SK-N-SH (cell line): Measurements from ENCODE around the gene BTN3A1. TPM values are rescaled to one million over a fixed set of nuclear protein-coding genes. Genes with fewer than 3 reads are reported as not detected.

Source experiments
- CTCF ChIA-PET: fragments of 300-600, 350-600 bp; formaldehyde crosslinking; extraction: SDS; loops from one replicate; lab custom pipeline; 2021; lab: Yijun Ruan, JAX
- POLR2A ChIA-PET: fragments of 350-600 bp; sonication (Branson Sonifier 250); formaldehyde crosslinking; extraction: SDS; loops from one replicate; lab custom pipeline; 2020; ENCODE audit warnings: antibody characterized with exemption, inconsistent platforms; lab: Yijun Ruan, JAX
- DNase-seq: peaks from one replicate; pipeline ENCODE4 v3.0.0; 2012
- H2AFZ ChIP-seq: fragments of 200-600 bp; sonication (generic); 2 replicates; pipeline ENCODE4 v1.8.1; 2016; ENCODE audit warnings: antibody characterized with exemption, mild to moderate bottlenecking, low read depth
- H3F3A ChIP-seq: fragments of 200-600 bp; sonication (generic); replicated peaks from 2 replicates; pipeline ENCODE3; 2016; ENCODE audit warnings: antibody characterized with exemption, mild to moderate bottlenecking; ENCODE audit not compliant: insufficient read depth
- H3K27ac ChIP-seq, 2 experiments: fragments of 200-500 bp in 1 of 2; fragments of 200-600 bp in 1 of 2; sonication (Bioruptor generic) in 1 of 2; sonication (generic), shearing (Covaris generic) in 1 of 2; 2 replicates each; pipeline versions ENCODE4 v1.5.1 to v1.6.1; 2014 to 2016; ENCODE audit warnings: low read depth in 2 of 2, inconsistent platforms in 1 of 2, low read length in 1 of 2, mild to moderate bottlenecking in 1 of 2, mixed read lengths in 1 of 2
- H3K27me3 ChIP-seq: fragments of 200-600 bp; sonication (generic), shearing (Covaris generic); 2 replicates; pipeline ENCODE4 v1.6.1; 2016; ENCODE audit warnings: mixed run types; ENCODE audit not compliant: insufficient read depth
- H3K36me3 ChIP-seq, 2 experiments: fragments of 200-500 bp in 1 of 2; fragments of 200-600 bp in 1 of 2; sonication (Bioruptor generic) in 1 of 2; sonication (generic) in 1 of 2; replicated peaks in 1 of 2; 2 replicates each; pipeline versions ENCODE3 to v1.5.1; 2014 to 2016; ENCODE audit warnings: low read length in 1 of 2, mild to moderate bottlenecking in 1 of 2; ENCODE audit not compliant: insufficient read depth in 2 of 2, control insufficient read depth in 1 of 2
- H3K4me1 ChIP-seq, 2 experiments: fragments of 200-500 bp in 1 of 2; fragments of 200-600 bp in 1 of 2; sonication (Bioruptor generic) in 1 of 2; sonication (generic), shearing (Covaris generic) in 1 of 2; 2 replicates each; pipeline versions ENCODE4 v1.5.1 to v1.6.1; 2014 to 2016; ENCODE audit warnings: low read depth in 1 of 2, low read length in 1 of 2, mixed run types in 1 of 2; ENCODE audit not compliant: insufficient read depth in 2 of 2, control insufficient read depth in 1 of 2
- H3K4me2 ChIP-seq: fragments of 200-600 bp; sonication (generic), shearing (Covaris generic); 2 replicates; pipeline ENCODE4 v1.6.1; 2017; ENCODE audit warnings: mixed run types
- H3K4me3 ChIP-seq, 2 experiments: fragments of 200-500 bp in 1 of 2; fragments of 200-600 bp in 1 of 2; sonication (Bioruptor generic) in 1 of 2; sonication (generic), shearing (Covaris generic) in 1 of 2; 2 replicates each; pipeline versions ENCODE4 v1.5.1 to v1.8.1; 2014 to 2016; ENCODE audit warnings: low read depth in 2 of 2, inconsistent platforms in 1 of 2, low read length in 1 of 2, mild to moderate bottlenecking in 1 of 2, mixed read lengths in 1 of 2, moderate library complexity in 1 of 2
- H3K79me2 ChIP-seq: fragments of 200-600 bp; sonication (generic); 2 replicates; pipeline ENCODE4 v1.8.1; 2017; ENCODE audit warnings: mild to moderate bottlenecking; ENCODE audit not compliant: insufficient read depth
- H3K9ac ChIP-seq: fragments of 200-600 bp; sonication (generic); 2 replicates; pipeline ENCODE4 v1.6.1; 2017; ENCODE audit warnings: mixed run types
- H3K9me2 ChIP-seq: fragments of 200-600 bp; sonication (generic); 2 replicates; pipeline ENCODE4 v1.6.1; 2017; ENCODE audit warnings: mixed run types
- H3K9me3 ChIP-seq: fragments of 200-600 bp; sonication (generic); 2 replicates; pipeline ENCODE4 v1.6.1; 2017; ENCODE audit warnings: mixed run types, mild to moderate bottlenecking, moderate library complexity
- H4K20me1 ChIP-seq: fragments of 200-600 bp; sonication (generic); 2 replicates; pipeline ENCODE4 v1.6.1; 2017; ENCODE audit warnings: mild to moderate bottlenecking, mixed run types; ENCODE audit not compliant: insufficient read depth
- CTCF ChIP-seq: fragments of 200-600 bp; sonication (generic); IDR thresholded peaks from 2 replicates; pipeline ENCODE4 v1.6.1; 2017; ENCODE audit warnings: antibody characterized with exemption, mild to moderate bottlenecking, moderate library complexity
- EZH2phosphoT487 ChIP-seq: fragments of 200-600 bp; sonication (generic); IDR thresholded peaks from 2 replicates; pipeline ENCODE4 v1.6.1; 2017; ENCODE audit warnings: low read depth, mixed run types, mild to moderate bottlenecking, antibody characterized with exemption, moderate library complexity, borderline replicate concordance
- FOSL2 ChIP-seq: IDR thresholded peaks from 2 replicates; pipeline ENCODE4 v1.4.0; 2012; ENCODE audit warnings: low read depth, mild to moderate bottlenecking, moderate library complexity, borderline replicate concordance
- JUND ChIP-seq: IDR thresholded peaks from 2 replicates; pipeline ENCODE4 v1.4.0; 2012
- NFIC ChIP-seq: IDR thresholded peaks from 2 replicates; pipeline ENCODE4 v1.4.0; 2012; ENCODE audit warnings: borderline replicate concordance
- PBX3 ChIP-seq: IDR thresholded peaks from 2 replicates; pipeline ENCODE4; 2012
- RXRA ChIP-seq: IDR thresholded peaks from 2 replicates; pipeline ENCODE4 v1.4.0; 2012; ENCODE audit warnings: low read depth, mild to moderate bottlenecking, borderline replicate concordance
- SMC3 ChIP-seq: IDR thresholded peaks from 2 replicates; pipeline ENCODE4 v1.6.1; 2012; ENCODE audit warnings: low read depth, low read length, improper control_type of control experiment
- TAF1 ChIP-seq: IDR thresholded peaks from 2 replicates; pipeline ENCODE4 v1.6.1; 2012; ENCODE audit warnings: low read depth, mild to moderate bottlenecking, low read length, moderate library complexity, borderline replicate concordance
- WGBS: methylation state at CpG from one replicate; pipeline ENCODE4 v1.1.6; 2017; ENCODE audit warnings: low lambda C conversion rate; 5-methylcytosine and 5-hydroxymethylcytosine counted together
- polyA plus RNA-seq, 3 experiments: library from polyadenylated mRNA; depleted of rRNA; stranded (reverse); fragments of >200 nt; gene quantifications; 2 replicates each; pipeline ENCODE4 v1.2.3, GENCODE V29; 2012
- TF ChIP-seq, protein P1 (sequence below): fragments of 150-350 bp; IDR thresholded peaks from 2 replicates; pipeline ENCODE4 v1.6.1; 2016; ENCODE audit warnings: mild to moderate bottlenecking, low read depth, low read length

Gene BTN3A1
- polyA plus RNA-seq, 1 of the 3 experiments (the other 2 are of a cell fraction), result 14.2 TPM

DNA sequence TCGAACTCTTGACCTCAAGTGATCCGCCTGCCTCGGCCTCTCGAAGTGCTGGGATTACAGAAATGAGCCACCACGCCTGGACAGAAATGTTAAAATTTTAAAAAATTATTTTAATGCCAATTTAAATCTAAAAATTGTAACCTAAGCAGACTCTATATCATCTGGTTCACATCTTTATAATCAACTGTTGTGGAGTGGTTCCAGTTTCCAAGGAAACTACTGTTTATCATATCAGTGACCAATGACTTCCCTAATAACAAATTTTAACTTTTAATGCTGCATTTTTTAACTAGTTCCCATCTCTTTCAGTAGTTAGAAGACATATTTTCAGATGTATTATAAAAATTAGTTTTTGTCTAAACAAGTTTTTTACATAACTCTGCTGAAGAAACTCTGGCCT lies 42.3 kb upstream of the BTN3A1 start:
- WGBS, result 91% methylated on average over 5 of the region's 5 CpGs
- H3K27me3 ChIP-seq, result no peaks in the 10 kb centered on the region
- ChIA-PET POLR2A (no interaction called here), CTCF (interaction anchor here (0.7 to 1.3 kb wide), 2 partner anchors 18 to 180 kb away, joined by 3 to 4 read pairs; no protein-coding TSS in a partner anchor)
- no peak overlapping the region for H3K4me3 ChIP-seq
- no peaks in the 10 kb centered on the region for H4K20me1 ChIP-seq
- H3K9me3 ChIP-seq, result no peaks in the 10 kb centered on the region
- peaks cover 6 to 8% of the 10 kb centered on the region in 2 experiments; a peak in 3 of 4 replicates for H3K4me1 ChIP-seq
- no peak overlapping the region for H3K27ac ChIP-seq
- no peaks in the 10 kb centered on the region for H3K36me3 ChIP-seq
- H3F3A ChIP-seq, result no peaks in the 10 kb centered on the region
- no peak overlapping the region for H3K9ac ChIP-seq
- TF ChIP-seq RXRA (no peak), FOSL2 (no peak), JUND (no peak)
- no peak overlapping the region for H3K4me2 ChIP-seq
- H3K79me2 ChIP-seq, result no peaks in the 10 kb centered on the region
- H3K9me2 ChIP-seq, result no peaks in the 10 kb centered on the region
- H2AFZ ChIP-seq, result no peak overlapping the region
- DNase-seq, result no peak

- H3F3A ChIP-seq, result no peaks in the 10 kb centered on the region
- no peaks in the 10 kb centered on the region for H3K36me3 ChIP-seq
- no peaks in the 10 kb centered on the region for H4K20me1 ChIP-seq
- no peaks in the 10 kb centered on the region for H3K27me3 ChIP-seq
- H3K9ac ChIP-seq, result no peak overlapping the region
- POLR2A ChIA-PET, result no interaction called here
- no peaks in the 10 kb centered on the region for H3K9me3 ChIP-seq
- H3K4me3 ChIP-seq, result no peak overlapping the region
- DNase-seq, result no peak
- H3K4me2 ChIP-seq, result no peak overlapping the region
- no peak overlapping the region for H2AFZ ChIP-seq
- H3K79me2 ChIP-seq, result no peaks in the 10 kb centered on the region
- WGBS, result 91% methylated on average over 14 of the region's 14 CpGs
- no peaks in the 10 kb centered on the region for H3K9me2 ChIP-seq
- TF ChIP-seq NFIC, result no peak
- no peak for TF ChIP-seq TAF1
- TF ChIP-seq, protein P1, sequence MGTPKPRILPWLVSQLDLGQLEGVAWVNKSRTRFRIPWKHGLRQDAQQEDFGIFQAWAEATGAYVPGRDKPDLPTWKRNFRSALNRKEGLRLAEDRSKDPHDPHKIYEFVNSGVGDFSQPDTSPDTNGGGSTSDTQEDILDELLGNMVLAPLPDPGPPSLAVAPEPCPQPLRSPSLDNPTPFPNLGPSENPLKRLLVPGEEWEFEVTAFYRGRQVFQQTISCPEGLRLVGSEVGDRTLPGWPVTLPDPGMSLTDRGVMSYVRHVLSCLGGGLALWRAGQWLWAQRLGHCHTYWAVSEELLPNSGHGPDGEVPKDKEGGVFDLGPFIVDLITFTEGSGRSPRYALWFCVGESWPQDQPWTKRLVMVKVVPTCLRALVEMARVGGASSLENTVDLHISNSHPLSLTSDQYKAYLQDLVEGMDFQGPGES, result no peak
- TF ChIP-seq EZH2phosphoT487, result no peak
- no peak for TF ChIP-seq CTCF
- TF ChIP-seq RXRA, result no peak
- no peak for TF ChIP-seq PBX3
- TF ChIP-seq SMC3, result no peak
- no peak for TF ChIP-seq JUND
- CTCF ChIA-PET, result interaction anchor here (1.3 kb wide), 1 partner anchor 19 kb away, joined by 4 read pairs; no protein-coding TSS in a partner anchor
- H3K4me1 ChIP-seq, result peaks cover 6 to 8% of the 10 kb centered on the region in 2 experiments; a peak in 3 of 4 replicates
- no peak overlapping the region for H3K27ac ChIP-seq
Observed at GRCh38 chr6:26360451-26361416, 41.3 kb upstream of the BTN3A1 start.
